Stimulated activated CD4-positive, alpha-beta T cell treated with anti-CD3 and anti-CD28 coated beads, Interleukin-2, amount 100 ng/mL, for 48 hours (primary cell): ENCODE measurements around the gene ANKRD10.

ENCODE experiments used
- DNase-seq, 2 donors: peaks; one replicate each; pipeline ENCODE4 v3.0.0-alpha.2; 2020

Gene ANKRD10

DNA sequence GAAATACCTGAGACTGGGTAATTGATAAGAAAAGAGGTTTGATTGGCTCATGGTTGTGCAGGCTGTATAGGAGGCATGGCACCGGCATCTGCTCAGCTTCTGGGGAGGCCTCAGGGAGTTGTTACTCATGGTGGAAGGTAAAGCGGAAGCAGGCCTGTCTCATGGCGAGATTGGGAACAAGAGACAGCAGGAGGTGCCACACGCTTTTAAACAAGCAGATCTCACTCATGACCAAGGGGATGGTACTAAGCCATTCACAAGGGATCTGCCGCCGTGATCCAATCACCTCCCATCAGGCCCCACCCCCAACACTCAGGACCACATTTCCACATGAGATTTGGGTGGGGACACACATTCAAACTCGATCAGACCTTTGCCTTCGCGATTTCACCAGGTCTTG lies 86.2 kb downstream of the ANKRD10 start:
- DNase-seq: no peak
